NCI-H146 (cell line): ENCODE data around the gene CDKN1A.

Experiments used
- DNase-seq: peaks from one replicate; lab custom pipeline; 2025; lab: John Stamatoyannopoulos, UW

The CDKN1A gene

DNA sequence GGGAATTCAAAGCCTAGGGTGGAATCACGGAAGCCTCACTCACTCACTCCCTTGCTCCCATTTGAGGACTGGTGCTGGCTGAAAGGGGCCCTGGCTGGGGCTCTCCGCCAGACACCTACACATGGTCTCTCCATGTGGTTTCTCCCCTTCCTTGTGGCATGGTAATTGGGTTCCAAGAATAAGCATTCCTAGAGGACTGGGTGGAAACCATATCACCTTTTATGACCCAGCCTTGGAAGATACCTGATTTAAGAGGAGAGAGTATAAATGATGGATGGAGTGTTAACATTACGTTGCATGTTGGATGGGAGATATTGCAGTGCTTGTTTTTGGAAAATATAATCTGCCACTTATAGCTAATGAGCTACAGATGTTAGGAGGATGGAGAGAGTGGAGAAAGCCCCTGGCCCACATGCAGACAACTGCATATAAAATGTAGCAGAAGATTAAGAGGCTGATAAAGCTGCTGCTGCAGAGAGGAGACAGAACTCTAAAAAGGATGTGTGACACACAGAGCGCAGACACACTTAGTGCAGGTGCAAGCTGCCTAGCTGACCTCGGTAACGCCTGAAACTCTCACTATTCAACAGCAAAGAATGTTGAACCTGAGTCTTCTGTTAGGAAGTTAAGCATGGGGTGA lies 23.3 kb upstream of the CDKN1A start:
- DNase-seq = no peak

DNA sequence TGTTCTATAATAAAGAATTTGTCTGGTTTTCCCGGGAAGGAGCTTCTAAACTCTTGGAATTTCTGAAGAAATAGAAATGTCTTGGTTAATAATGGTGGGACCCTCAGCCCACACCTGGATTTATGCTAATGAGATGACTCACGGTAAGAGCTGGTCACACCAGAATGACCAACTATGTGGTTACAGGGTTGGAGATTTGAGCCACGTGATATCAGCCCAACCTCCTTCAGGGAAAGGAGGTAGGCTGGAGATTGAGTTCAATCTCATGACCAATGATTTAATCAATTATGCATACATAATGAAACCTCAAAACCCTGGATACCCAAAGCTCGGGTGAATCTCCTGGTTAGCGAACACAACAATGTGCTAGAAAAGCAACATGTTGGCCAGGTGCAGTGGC lies 22.1 kb upstream of the CDKN1A start:
- no peak for DNase-seq

GRCh38 chr6:36657271-36657670 lies 21.2 kb upstream of the CDKN1A start:
- no peak for DNase-seq

DNA sequence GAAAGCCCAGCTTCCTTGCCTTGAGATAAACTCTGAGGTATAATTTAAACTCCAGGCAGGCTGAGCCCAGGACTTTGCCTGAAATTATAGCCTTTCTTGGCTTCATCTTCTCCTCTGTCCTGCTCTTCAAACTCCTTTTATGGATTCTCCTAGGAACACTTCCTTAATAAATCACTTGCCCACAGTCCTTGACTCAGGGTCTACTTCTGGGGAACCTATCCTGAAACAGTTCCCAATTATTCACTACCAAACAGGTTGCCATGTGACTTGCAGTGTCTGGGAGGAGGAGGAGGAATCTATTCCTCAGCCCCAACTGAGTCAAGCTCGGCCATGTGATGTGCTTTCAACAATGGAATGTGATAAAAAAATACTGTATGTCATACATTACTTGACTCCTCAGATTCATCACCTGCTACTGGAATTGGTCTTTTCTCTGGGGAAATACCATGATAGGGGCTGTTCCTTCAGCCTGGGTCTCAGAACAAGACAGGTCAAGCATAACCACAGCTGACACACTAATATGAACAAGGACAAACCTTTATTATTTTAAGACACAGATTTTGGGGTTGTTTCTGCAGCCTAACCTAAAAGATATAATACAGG lies 20.5 kb upstream of the CDKN1A start:
- DNase-seq = no peak

- DNase-seq = no peak
Measured at GRCh38 chr6:36659271-36659670, 19.2 kb upstream of the CDKN1A start.

DNA sequence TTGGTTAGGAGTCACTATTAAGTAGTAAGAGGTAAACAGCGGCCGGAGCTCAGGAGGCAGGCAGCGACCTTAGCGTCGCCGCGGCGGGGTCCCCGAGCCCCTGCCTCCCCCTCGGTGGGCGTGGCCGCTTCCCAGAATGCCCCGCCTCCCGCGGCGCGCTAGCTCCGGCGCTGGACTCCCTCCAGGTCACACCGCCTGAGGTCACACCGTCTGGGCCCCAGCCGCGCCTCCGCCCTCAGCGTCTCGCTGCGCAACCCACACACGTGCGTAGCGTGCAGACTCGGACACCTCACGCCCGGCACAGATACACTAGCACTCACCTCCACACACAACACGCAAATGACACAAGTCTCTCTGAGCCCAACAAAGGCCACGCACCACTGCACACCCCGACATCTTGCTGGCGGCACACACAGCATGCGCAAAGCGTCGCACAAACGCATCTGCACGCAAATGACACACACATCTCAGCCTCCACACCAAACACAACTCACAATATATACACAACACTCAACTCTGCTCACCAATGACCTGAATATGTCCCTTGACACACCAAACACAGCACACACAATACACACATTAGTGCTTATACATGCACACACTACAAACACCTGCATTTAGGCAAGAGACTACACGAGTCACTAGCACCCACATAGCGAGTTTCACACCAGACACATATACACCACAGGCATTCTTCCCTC lies 17.6 kb upstream of the CDKN1A start:
- no peak for DNase-seq

GRCh38 chr6:36662380-36662779 lies 16.1 kb upstream of the CDKN1A start:
- no peak for DNase-seq

- DNase-seq = no peak
Measured at GRCh38 chr6:36662827-36663256, 15.7 kb upstream of the CDKN1A start.

- DNase-seq = no peak
Measured at GRCh38 chr6:36663504-36664446, 14.7 kb upstream of the CDKN1A start.

DNA sequence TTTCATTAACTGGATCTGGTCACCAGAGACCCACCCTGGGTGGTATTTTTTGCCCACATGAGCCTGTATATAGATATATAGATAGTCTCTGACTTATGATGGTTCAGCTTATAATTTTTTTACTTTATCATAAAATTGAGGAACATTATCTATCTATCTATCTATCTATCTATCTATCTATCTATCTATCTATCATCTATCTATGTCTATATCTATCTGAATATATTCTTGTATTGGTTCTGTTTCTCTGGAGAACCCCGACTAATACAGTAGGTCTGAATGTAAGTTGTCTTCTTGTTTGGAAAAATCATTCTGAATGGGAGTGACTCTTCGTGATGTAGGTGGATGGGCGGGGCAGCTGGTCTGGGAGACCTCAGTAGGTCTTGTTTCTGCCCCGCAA lies 13.3 kb upstream of the CDKN1A start:
- DNase-seq = no peak

- DNase-seq = peak; percentile 14
Measured at GRCh38 chr6:36666287-36666686, 12.2 kb upstream of the CDKN1A start.

GRCh38 chr6:36666826-36667591 lies 11.5 kb upstream of the CDKN1A start:
- DNase-seq = peak; percentile 98

GRCh38 chr6:36668591-36668990 lies 9.9 kb upstream of the CDKN1A start:
- no peak for DNase-seq

DNA sequence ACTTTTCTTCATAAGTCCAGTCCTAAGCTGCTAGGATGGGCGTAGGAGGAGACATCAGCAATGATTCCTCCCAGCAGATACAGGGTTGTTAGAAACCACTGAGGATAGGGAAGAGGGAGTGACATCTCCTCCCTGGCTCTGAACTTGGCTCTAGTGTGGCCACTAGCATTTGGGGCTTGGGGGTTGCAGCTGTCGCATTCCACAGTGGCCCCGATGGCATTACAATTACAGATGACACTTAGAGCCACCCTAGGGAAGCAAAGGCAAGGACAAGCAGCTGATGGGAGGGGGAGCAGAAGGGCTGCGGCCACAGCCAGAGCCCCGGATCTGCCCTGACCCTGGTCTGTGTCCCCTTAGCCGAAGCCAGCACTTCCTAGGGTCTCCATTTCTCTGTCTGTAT lies 9.5 kb upstream of the CDKN1A start:
- DNase-seq = no peak

DNA sequence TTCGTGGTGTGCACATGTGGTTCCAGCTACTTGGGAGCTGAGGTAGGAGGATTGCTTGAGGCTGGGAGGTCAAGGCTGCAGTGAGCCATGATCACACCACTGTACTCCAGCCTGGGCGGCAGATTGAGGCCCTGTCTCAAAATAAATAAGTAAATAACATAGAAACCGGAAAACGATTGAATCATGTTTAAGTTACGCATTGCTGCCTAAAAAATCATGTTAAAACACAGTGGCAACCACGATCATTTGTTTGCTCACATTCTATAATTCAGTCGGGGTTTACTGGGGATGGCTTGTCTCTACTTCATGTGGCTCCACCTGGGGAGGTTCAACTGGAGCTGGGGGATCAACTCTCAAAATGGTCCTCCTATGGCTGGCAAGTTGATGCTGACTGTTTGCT lies 8.2 kb upstream of the CDKN1A start:
- no peak for DNase-seq

GRCh38 chr6:36671687-36672375 lies 6.7 kb upstream of the CDKN1A start:
- peak; percentile 72 for DNase-seq

DNA sequence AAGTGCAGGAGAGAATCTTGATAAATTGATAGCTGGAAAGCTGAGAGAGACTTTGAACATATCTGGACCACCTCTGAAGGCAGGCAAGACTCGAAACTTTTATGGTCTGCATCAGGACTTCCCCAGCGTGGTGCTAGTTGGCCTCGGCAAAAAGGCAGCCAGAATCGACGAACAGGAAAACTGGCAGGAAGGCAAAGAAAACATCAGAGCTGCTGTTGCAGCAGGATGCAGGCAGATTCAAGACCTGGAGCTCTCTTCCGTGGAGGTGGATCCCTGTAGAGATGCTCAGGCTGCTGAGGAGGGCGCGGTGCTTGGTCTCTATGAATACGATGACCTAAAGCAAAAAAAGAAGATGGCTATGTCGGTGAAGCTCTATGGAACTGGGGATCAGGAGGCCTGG lies 4.6 kb upstream of the CDKN1A start:
- DNase-seq = no peak

- DNase-seq = no peak
Measured at GRCh38 chr6:36674942-36675341, 3.6 kb upstream of the CDKN1A start.

DNA sequence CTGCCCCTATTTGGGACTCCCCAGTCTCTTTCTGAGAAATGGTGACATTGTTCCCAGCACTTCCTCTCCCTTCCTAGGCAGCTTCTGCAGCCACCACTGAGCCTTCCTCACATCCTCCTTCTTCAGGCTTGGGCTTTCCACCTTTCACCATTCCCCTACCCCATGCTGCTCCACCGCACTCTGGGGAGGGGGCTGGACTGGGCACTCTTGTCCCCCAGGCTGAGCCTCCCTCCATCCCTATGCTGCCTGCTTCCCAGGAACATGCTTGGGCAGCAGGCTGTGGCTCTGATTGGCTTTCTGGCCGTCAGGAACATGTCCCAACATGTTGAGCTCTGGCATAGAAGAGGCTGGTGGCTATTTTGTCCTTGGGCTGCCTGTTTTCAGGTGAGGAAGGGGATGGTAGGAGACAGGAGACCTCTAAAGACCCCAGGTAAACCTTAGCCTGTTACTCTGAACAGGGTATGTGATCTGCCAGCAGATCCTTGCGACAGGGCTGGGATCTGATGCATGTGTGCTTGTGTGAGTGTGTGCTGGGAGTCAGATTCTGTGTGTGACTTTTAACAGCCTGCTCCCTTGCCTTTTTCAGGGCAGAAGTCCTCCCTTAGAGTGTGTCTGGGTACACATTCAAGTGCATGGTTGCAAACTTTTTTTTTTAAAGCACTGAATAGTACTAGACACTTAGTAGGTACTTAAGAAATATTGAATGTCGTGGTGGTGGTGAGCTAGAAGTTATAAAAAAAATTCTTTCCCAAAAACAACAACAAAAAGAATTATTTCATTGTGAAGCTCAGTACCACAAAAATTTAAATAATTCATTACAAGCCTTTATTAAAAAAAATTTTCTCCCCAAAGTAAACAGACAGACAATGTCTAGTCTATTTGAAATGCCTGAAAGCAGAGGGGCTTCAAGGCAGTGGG lies 2.1 kb upstream of the CDKN1A start:
- DNase-seq = peak; percentile 75
